Mammary epithelial cell (primary cell): ENCODE results near the gene ZNF471.

Experiments
- EZH2 ChIP-seq: IDR thresholded peaks from 2 replicates; pipeline ENCODE4 v1.6.1; 2012; ENCODE audit warnings: low read length, inconsistent platforms, borderline replicate concordance
- TF ChIP-seq, protein P1 (sequence below), 2 donors: IDR thresholded peaks in 1 of 2; conservative IDR thresholded peaks in 1 of 2; 2 replicates each; pipeline ENCODE4 v1.5.1; 2011 to 2012; ENCODE audit warnings: inconsistent platforms in 2 of 2, low read length in 2 of 2, mild to moderate bottlenecking in 2 of 2, control low read depth in 1 of 2, low read depth in 1 of 2; ENCODE audit not compliant: insufficient read depth in 1 of 2; ENCODE audit errors: extremely low read depth in 1 of 2

DNA sequence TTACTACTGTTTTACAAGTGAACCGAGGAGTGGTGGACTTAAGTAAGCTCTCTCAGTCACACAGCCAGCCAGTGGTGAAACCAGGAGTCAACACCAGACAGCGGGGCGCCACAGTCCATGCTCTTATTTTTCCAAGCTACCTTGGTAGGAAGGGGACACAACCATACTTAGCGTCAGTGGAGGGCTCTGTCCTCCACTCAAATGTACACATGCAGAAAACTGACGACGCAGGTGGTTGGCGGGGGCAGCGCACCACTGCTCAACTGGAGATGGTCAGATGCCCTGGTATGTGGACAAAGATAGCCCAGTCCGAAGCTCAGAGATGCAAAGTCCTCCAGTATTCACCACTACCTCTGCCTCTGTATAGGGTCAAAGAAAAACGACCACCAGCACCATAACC is 31.6 kb upstream of the ZNF471 start:
- no peak for TF ChIP-seq EZH2
- TF ChIP-seq, protein P1, sequence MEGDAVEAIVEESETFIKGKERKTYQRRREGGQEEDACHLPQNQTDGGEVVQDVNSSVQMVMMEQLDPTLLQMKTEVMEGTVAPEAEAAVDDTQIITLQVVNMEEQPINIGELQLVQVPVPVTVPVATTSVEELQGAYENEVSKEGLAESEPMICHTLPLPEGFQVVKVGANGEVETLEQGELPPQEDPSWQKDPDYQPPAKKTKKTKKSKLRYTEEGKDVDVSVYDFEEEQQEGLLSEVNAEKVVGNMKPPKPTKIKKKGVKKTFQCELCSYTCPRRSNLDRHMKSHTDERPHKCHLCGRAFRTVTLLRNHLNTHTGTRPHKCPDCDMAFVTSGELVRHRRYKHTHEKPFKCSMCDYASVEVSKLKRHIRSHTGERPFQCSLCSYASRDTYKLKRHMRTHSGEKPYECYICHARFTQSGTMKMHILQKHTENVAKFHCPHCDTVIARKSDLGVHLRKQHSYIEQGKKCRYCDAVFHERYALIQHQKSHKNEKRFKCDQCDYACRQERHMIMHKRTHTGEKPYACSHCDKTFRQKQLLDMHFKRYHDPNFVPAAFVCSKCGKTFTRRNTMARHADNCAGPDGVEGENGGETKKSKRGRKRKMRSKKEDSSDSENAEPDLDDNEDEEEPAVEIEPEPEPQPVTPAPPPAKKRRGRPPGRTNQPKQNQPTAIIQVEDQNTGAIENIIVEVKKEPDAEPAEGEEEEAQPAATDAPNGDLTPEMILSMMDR (conservative IDR thresholded peaks at IDR 0.05 in 1 of 2, IDR thresholded peaks at IDR 0.05 in 1 of 2; ENCODE audit: extremely low read depth in 1 of 2, insufficient read depth in 1 of 2, low read depth in 1 of 2, low read length in 2 of 2) = no peak
